Epidermal melanocyte (primary cell): Measurements from ENCODE around the gene MSANTD1.

ENCODE experiments used
- DNase-seq: peaks from one replicate; pipeline ENCODE4 v3.0.0; 2011; ENCODE audit warnings: low spot score; ENCODE audit not compliant: insufficient read length

Gene MSANTD1

DNA sequence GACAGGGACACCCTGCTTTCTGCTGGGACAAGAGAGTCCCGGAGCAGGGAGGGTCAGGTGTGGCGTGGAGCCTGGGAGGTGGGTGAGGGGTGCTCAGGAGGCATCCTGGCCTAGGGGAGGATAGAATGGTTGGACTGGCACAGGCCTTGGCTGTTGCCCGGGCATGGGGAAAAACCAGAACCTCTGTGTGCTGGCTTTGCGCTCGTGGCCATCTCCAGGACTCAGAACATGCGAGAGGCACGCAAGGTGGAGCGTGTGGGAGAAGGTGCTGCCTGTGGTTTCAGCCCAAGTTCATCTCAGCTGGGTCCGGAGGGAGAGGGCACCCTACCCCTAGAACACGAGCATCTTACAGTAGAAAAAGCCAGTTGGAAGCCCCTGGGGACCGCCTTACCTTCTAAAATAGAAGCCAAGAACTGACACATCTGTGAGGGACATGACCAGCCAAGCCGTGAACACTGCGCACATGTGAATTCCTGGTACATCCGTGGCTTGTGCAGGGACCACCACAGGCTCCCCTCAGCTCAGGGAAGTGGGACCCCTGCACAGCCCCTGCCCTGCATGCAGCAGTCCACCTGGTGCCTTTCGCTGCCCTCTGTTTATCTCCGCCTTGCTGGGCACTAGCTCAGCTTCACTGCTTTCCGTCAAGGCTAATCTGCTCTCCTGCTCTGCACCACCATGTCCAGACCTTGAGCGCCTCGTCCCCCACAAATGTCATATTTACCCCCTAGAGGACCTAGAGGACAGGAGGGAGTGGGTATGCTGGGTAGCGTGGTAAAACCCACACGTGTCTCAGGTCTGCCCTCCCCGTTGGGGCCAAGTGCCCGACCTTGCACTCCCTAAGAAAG, 13.5 kb downstream of the MSANTD1 start:
- no peak for DNase-seq

GRCh38 chr4:3263053-3263875, 14.3 kb downstream of the MSANTD1 start:
- DNase-seq: no peak

DNA sequence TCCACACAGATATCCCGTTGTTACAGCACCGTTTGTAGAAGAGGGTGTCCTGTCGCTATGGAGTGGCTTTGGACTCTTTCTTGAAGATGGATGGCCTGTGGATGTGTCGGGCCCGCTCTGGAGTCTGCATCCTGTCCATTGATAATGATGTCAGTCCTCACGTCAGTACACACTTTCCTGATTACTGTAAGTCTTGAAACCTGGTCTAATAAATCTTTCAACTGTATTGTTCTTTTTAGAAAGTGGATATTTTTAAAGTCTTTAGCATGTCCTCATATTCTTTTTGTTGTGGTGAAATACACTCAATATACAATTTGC, 14.9 kb downstream of the MSANTD1 start:
- DNase-seq: no peak

GRCh38 chr4:3266076-3266475, 17.1 kb downstream of the MSANTD1 start:
- DNase-seq: no peak

DNA sequence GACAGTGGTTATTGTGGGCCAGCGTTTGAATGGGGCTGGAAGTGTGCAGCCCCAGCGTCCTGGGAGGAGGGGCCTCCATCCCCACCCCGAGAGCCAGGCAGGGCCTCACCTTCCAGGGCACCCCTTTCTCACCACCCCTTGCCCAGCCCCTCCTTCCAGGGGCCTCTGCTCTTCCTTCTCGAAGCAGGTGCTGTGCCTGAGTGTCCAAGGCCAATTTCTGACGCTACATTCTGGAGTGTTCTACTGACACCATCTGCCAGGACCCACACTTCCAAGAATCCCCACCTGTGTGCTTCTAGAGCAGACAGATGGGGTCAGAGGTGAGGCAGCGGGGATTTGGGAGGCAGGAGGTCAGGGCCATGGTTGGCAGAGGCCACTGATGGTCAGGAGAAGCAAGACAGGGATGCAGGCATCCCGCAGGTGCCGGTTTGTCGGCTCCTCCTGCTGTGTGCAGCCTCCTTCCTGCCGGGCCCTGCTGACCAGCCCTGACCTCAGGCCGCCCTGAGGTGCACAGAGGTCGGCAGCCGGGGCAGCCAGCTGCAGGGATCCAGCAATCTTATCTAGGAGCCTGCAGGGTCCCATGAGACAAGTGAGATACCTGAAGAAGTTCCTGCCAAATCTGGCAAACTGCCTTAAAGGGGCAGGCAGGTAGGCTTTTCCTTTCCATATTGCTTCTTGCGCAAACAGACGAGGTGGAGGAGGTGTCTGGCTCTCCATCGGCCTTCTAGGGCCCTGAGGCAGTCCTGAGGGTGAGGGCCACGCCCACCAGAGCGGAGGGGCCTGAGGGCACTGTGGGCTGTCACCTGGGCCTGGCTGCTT, 18.8 kb downstream of the MSANTD1 start:
- no peak for DNase-seq

DNA sequence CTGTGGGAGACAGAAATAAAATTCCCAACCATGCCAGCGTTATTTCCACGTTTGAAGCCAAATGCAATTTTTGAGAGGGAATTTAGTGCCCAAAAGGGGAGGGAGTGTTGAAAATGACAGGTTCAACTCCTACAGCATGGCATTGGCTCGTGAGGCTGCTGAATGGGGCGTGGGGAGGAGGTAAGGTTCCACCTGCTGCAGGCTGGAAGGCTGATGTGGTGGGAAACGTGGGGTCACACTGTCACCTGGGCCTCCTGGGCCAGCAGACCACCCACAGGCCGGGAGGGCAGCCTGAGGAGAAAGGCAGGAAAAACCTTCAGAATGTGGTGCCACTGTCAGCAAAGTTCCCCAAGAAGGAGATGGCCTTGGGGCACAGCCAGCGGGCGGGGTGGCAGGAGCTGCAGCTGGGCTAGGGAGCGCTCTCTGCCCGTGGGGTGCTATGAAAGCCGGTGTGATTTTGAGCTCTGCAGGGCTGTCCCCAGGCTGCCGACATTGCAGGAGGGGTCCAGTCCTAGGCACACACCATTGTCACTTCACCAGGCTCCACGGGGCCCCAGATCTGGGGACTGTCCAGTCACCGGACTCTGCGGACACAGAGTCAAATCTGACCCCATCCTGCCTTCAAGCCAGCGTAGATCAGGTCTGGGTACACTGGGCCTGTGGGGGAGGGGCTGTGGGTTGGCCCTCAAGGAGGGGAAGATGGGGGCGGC, 19.6 kb downstream of the MSANTD1 start:
- no peak for DNase-seq

- DNase-seq: no peak
These were observed 20.4 kb downstream of the MSANTD1 start for GRCh38 chr4:3269105-3269927.

DNA sequence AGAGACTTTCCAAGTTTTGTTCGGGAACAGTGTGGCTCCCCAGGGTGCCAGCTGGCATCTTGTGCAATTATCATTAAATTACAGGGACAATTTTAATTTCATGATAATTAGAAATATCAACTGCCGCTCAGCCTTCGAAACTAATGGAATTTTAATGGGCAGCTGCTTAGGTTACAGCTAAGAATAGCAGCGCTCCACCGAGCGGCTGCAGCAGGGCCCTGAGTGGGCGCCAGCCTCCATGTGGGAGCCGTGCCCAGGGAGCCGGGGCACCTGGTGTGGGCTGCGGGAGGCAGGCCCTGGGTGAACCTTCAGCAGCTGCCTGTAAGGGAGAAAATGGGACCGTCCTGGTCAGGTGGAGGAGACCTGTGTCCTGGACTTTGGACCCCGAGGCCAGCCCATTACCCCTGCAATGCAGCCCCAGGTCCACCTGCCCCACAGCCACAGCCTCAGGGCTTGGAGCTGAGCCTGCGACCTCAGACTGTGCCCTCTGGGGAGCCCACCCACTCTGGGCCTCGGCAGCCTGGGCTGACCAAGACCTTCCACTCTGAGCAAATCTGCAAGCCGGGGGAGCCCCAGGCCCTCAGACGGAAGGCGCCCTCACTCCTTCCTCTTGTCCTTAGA, 21.1 kb downstream of the MSANTD1 start:
- no peak for DNase-seq

GRCh38 chr4:3271131-3271530, 22.2 kb downstream of the MSANTD1 start:
- no peak for DNase-seq

GRCh38 chr4:3276986-3277385, 28.0 kb downstream of the MSANTD1 start:
- no peak for DNase-seq

GRCh38 chr4:3280466-3280865, 31.5 kb downstream of the MSANTD1 start:
- DNase-seq: no peak

DNA sequence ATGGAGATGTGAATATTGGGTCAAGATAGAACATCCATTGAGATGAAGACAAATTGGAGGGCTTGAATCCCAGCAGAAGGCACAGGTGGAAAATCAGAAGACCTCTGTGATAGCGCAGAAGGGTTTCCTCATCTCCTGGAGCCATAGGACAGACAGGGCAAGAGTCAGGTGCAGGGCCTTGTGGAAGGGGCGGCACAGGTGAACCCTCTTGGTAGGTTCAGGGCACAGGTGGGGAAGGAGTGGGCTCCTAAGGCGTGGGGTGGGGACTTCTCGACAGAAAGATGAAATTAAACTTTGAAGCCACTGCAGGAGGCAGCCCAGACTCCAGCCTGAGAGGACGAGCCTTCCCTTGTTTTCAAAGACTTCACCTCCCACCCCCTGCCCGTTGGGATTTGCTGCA, 34.5 kb downstream of the MSANTD1 start:
- DNase-seq: no peak

DNA sequence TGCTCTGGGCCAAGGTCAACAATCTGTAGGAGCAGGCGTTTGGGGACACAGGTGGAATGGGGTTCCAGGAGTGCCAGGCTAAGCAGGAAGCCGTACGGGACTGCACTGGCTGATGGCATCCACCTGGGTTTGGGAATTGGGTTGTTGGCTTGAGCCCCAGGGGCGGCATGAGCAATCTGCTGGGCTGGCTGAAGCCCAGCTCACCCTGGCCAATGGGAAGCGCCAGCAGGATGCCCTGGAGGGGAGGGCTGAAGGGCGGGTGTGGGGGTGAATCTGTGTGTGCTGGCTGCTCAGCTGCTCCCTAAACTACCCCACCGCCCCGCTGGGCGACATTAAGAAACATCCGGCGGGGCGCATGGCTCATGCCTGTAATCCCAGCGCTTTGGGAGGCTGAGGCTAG, 35.0 kb downstream of the MSANTD1 start:
- DNase-seq: no peak

DNA sequence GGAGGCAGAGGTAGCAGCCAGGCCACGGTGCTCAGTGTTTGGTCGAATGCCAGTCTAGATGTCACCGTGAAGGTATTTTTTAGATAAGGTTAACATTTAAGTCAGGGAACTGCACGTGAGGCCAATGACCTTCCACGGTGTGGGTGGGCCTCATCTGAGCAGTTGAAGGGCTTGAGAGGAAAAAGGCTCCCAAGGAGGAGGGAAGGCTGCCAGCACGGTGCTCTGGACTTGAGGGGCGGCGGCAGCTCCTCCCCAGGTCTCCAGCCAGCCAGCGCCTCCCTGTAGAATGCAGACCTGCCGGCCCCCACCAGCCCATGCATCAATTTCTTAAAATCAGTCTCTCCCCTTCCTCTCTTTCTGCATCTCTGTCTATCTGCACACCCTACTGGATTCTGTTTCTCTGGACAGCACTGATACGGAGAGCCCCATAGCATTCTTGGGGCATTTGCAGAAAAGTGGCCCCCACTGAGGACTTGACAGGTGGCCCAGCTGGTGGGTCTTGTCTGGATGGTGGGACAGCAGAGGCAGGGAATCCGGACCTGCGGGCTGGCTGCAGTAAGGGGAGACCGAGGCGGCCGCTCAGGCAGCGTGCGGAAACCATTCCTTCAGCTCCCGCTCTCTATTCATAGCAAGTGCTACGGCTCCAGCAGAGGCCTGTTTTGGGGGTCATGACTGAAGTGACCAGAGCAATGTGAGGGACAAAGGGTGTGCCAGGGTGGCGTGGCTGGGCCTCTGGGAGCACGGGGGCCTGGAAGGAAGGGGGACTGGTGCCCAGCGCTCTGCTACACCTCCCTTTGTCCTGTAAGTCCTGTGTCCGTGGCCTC, 36.0 kb downstream of the MSANTD1 start:
- no peak for DNase-seq

GRCh38 chr4:3285558-3286334, 36.8 kb downstream of the MSANTD1 start:
- no peak for DNase-seq

DNA sequence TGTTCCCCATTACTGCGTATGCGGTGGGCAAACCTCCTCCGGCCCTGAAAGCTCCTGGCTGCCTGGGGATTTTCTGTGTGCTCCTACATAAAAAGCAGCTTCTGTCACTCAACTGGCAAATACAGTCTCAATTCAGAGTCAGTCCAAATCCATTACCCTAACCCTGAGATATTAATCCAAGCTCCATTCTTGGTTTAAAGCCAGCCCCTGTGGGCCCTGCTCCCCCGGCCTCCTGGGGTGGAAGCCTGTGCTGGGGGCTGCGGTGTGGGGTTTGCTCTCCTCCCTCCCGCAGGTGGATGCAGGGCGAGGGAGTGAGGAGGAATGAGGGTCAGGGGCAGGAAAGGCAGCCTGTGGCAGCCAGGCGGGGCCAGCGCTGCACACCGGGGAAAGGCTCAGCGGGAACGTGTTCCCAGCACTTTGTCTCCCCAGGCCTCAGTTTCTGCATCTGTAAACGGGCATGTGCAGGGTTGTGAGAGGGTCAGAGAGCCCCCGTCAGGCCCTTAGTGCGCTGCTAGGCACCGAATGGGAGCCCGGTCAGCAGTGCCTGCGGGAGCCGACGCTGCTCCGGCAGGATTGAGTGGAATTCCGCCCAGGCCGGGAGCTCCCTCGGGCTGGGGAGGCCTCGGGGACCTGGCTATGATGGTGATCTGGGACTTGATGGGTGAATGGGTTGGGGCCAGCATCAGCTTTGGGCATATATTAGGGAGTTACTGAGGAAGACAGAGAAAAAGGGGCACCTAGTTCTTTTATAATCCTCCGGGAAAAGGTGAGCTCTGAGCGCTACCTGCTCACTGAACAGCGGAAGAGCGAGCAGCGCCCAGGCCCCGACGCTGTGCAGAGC, 37.6 kb downstream of the MSANTD1 start:
- no peak for DNase-seq

DNA sequence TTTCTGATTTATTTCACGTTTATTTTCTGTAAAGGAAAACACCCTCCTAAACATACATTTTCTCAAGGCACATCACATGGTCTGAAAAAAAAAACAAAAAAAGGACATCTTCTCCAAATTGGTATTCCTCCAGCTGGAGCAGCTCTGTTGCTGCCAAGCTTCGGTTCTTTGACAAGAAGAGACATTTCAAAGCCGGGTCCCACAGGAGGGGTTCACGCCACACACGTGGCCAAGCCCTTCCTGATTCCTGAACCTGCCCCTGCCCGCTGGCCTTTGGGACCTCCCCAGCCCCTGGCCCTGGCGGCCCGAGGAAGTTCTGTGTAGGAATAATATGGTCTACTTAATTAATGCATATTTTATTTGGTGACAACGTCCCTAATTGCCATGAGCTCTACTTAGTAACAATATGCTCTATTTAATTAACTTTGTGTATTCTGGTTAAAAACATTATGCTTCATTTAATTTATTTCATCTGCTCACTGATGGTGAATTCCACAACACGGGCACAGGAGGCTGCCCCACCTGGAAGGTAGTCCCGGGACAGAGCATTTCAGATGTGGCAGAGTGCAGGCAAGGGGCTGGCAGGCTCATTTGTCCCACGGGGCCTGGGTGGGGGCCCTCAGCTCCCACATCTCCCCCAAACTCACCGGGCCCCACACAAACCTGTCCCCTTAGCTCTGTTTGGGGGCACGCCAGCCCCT, 38.5 kb downstream of the MSANTD1 start:
- DNase-seq: no peak
